Spleen (tissue), 11 donors: ENCODE results near the gene CCDC106. TPM values are rescaled to one million over a fixed set of nuclear protein-coding genes. Genes with fewer than 3 reads are reported as not detected.
A peak's percentile ranks its signal among the peaks of the same experiment; 100 is the strongest.

Source experiments
- DNase-seq: peaks from one replicate; pipeline ENCODE4 v3.0.0-alpha.2; 2020
- H3K27ac ChIP-seq, 8 donors: fragments of 200-600 bp; sonication (generic) in 7 of 8; 1 replicate in 4 of 8; 2 replicates in 4 of 8; pipeline versions ENCODE4 v1.5.0 to v1.8.0; 2016 to 2021; ENCODE audit warnings: inconsistent platforms in 4 of 8, mild to moderate bottlenecking in 4 of 8, moderate library complexity in 1 of 8
- H3K27me3 ChIP-seq, 7 donors: fragments of 200-600 bp; sonication (generic) in 6 of 7; replicated peaks in 1 of 7; 1 replicate in 4 of 7; 2 replicates in 3 of 7; pipeline versions ENCODE4 v1.5.0 to v1.8.0; 2016 to 2021; ENCODE audit warnings: inconsistent platforms in 3 of 7, mild to moderate bottlenecking in 1 of 7
- H3K36me3 ChIP-seq, 6 donors: fragments of 200-600 bp; sonication (generic) in 5 of 6; 1 replicate in 4 of 6; 2 replicates in 2 of 6; pipeline versions ENCODE4 v1.5.0 to v1.8.0; 2016 to 2021; ENCODE audit warnings: inconsistent platforms in 2 of 6
- H3K4me1 ChIP-seq, 6 donors: fragments of 200-600 bp; sonication (generic) in 5 of 6; 1 replicate in 3 of 6; 2 replicates in 3 of 6; pipeline versions ENCODE4 v1.5.0 to v1.8.0; 2016 to 2021; ENCODE audit warnings: inconsistent platforms in 3 of 6
- H3K4me3 ChIP-seq, 8 donors: fragments of 200-600 bp; sonication (generic) in 7 of 8; 1 replicate in 4 of 8; 2 replicates in 4 of 8; pipeline versions ENCODE4 v1.5.0 to v1.8.0; 2016 to 2021; ENCODE audit warnings: inconsistent platforms in 4 of 8, mild to moderate bottlenecking in 4 of 8, moderate library complexity in 2 of 8
- H3K9me3 ChIP-seq, 8 donors: fragments of 200-600 bp; sonication (generic) in 7 of 8; 1 replicate in 4 of 8; 2 replicates in 4 of 8; pipeline versions ENCODE4 v1.5.0 to v1.8.0; 2016 to 2021; ENCODE audit warnings: inconsistent platforms in 4 of 8
- CTCF ChIP-seq, 11 experiments: fragments of 200-600 bp in 7 of 11; fragments of 450-650 bp in 4 of 11; sonication (generic) in 4 of 11; IDR thresholded peaks in 8 of 11; conservative IDR thresholded peaks in 3 of 11; 1 replicate in 7 of 11; 2 replicates in 4 of 11; pipeline versions ENCODE4 v1.4.0 to v1.8.0; 2016 to 2021; ENCODE audit warnings: antibody characterized with exemption in 11 of 11, inconsistent platforms in 4 of 11, mild to moderate bottlenecking in 1 of 11
- POLR2A ChIP-seq, 3 donors: fragments of 450-650 bp; IDR thresholded peaks; one replicate each; pipeline ENCODE4 v1.5.1; 2017; ENCODE audit warnings: antibody characterized with exemption in 3 of 3, mild to moderate bottlenecking in 1 of 3
- POLR2AphosphoS5 ChIP-seq, 3 donors: sonication (generic); formaldehyde crosslinking; IDR thresholded peaks; one replicate each; pipeline ENCODE4 v1.5.1; 2017; ENCODE audit warnings: antibody characterized with exemption in 3 of 3
- WGBS, 5 donors: extraction: QIAGEN DNeasy Blood & Tissue Kit in 3 of 5; methylation state at CpG; one replicate each; pipeline versions ENCODE4 v1.1.5 to v1.1.7; 2013 to 2018; 5-methylcytosine and 5-hydroxymethylcytosine counted together
- intact Hi-C: fragments of 100-400 bp; cut with DNase I; formaldehyde crosslinking; loops from one replicate; pipeline ENCODE4 v1.15.0; 2023; ENCODE audit warnings: low total_unique reads
- polyA plus RNA-seq, 3 donors: library from polyadenylated mRNA; stranded (reverse); fragments of 200-250 nt; gene quantifications; one replicate each; pipeline ENCODE4 v1.2.1, GENCODE V29; 2013
- total RNA-seq, 7 donors: library from RNA; depleted of rRNA in 3 of 7; stranded (reverse); fragments of >200 nt in 3 of 7; fragmentation: NEBNext Ultra II Directional in 4 of 7; extraction: Animal tissue kit (Norgen Biotek cat#: 25700) in 4 of 7; gene quantifications; one replicate each; pipeline versions ENCODE4 v1.1.0 to v1.2.1, GENCODE V29; 2016 to 2021
- donor health status: healthy with polysubstance abuse.
- donor health status: DM: no; HTN: no; CAD: no; lungs with moderate emphysema.
- donor health status: DM: no; HTN: no; CAD: no.
- donor health status: Bipolar disorder and iron deficiency.
- donor health status: healthy.
- donor health status: DM: no; HTN: no; CAD: no.
- donor health status: DM: yes; HTN: yes; CAD: no.

CCDC106 gene
- total and polyA plus RNA-seq, 10 donors, result 11.9 to 40.1 (median 18.6) TPM

- WGBS, 5 donors, result 0 to 4% (median 2%) methylated on average over 10 to 65 of the region's 65 CpGs
- Histone ChIP-seq H3K27me3 (peaks cover 0 to 13% (median 0%) of the 10 kb centered on the region in 7 donors), H3K36me3 (peaks cover 0 to 28% (median 17%) of the 10 kb centered on the region in 6 donors), H3K27ac (peak overlapping the region; percentile 88 to 94 (median 92)), H3K4me1 (peaks cover 34 to 100% (median 86%) of the 10 kb centered on the region in 6 donors), H3K9me3 (no peaks in the 10 kb centered on the region), H3K4me3 (peak overlapping the region; percentile 61 to 96 (median 78))
- TF ChIP-seq POLR2A (IDR thresholded peaks at IDR 0.05), result no peak
- TF ChIP-seq POLR2AphosphoS5 (IDR thresholded peaks at IDR 0.05), result peak; percentile 51 to 80 (median 77)
- peak; percentile 88 for DNase-seq
- intact Hi-C loops, result no loop called here
Observed at GRCh38 chr19:55642153-55643002, 5.6 kb upstream of the CCDC106 start.

GRCh38 chr19:55643003-55643886 is 4.8 kb upstream of the CCDC106 start, which contains the start of gene ZNF581:
Gene ZNF581 (plus strand): TSS chr19:55643649. CDS start chr19:55644572, 923 bp downstream.
- intact Hi-C loops, result no loop called here
- Histone ChIP-seq H3K4me3 (peak within 1 kb of the TSS; percentile 61 to 96 (median 78)), H3K27me3 (peaks cover 0 to 16% (median 0%) of the 10 kb centered on the region in 7 donors), H3K27ac (peak within 1 kb of the TSS; percentile 88 to 94 (median 92)), H3K9me3 (no peaks in the 10 kb centered on the region), H3K36me3 (peaks cover 0 to 23% (median 15%) of the 10 kb centered on the region in 6 donors), H3K4me1 (peaks cover 33 to 100% (median 86%) of the 10 kb centered on the region in 6 donors)
- DNase-seq, result peak; percentile 94
- WGBS, 5 donors, result 0 to 3% (median 2%) methylated on average over 25 to 56 of the region's 56 CpGs
- TF ChIP-seq POLR2A (IDR thresholded peaks at IDR 0.05) (peak in 1 of 3 donors; percentile 36), CTCF (IDR thresholded peaks at IDR 0.05 in 8 of 11, conservative IDR thresholded peaks at IDR 0.05 in 3 of 11) (peak in 1 of 11 experiments; percentile 10), POLR2AphosphoS5 (IDR thresholded peaks at IDR 0.05) (peak; percentile 82 to 87 (median 85))

- Histone ChIP-seq H3K27me3 (peaks cover 0 to 21% (median 0%) of the 10 kb centered on the region in 7 donors), H3K36me3 (peaks cover 0 to 18% (median 13%) of the 10 kb centered on the region in 6 donors), H3K4me1 (peaks cover 38 to 100% (median 89%) of the 10 kb centered on the region in 6 donors), H3K4me3 (peak overlapping the region; percentile 61 to 96 (median 78)), H3K9me3 (no peaks in the 10 kb centered on the region), H3K27ac (peak overlapping the region; percentile 88 to 94 (median 92))
- no peak for DNase-seq
- WGBS, 5 donors, result 0 to 2% (median 1%) methylated on average over 14 to 15 of the region's 15 CpGs
- no peak for TF ChIP-seq CTCF (IDR thresholded peaks at IDR 0.05 in 8 of 11, conservative IDR thresholded peaks at IDR 0.05 in 3 of 11)
- no peak for TF ChIP-seq POLR2AphosphoS5 (IDR thresholded peaks at IDR 0.05)
- no peak for TF ChIP-seq POLR2A (IDR thresholded peaks at IDR 0.05)
- intact Hi-C loops, result no loop called here
Observed at GRCh38 chr19:55643887-55644176, 4.2 kb upstream of the CCDC106 start.

- Histone ChIP-seq H3K27me3 (peaks cover 0 to 21% (median 0%) of the 10 kb centered on the region in 7 donors), H3K4me1 (peaks cover 43 to 100% (median 90%) of the 10 kb centered on the region in 6 donors), H3K9me3 (no peaks in the 10 kb centered on the region), H3K27ac (peak overlapping the region in 7 of 8 donors; percentile 88 to 94 (median 92)), H3K36me3 (peaks cover 0 to 18% (median 13%) of the 10 kb centered on the region in 6 donors), H3K4me3 (peak overlapping the region; percentile 61 to 96 (median 78))
- no peak for DNase-seq
- intact Hi-C loops, result no loop called here
- WGBS, 5 donors, result 49 to 65% (median 53%) methylated on average over 12 of the region's 12 CpGs
- no peak for TF ChIP-seq CTCF (IDR thresholded peaks at IDR 0.05 in 8 of 11, conservative IDR thresholded peaks at IDR 0.05 in 3 of 11)
- TF ChIP-seq POLR2A (IDR thresholded peaks at IDR 0.05), result no peak
- TF ChIP-seq POLR2AphosphoS5 (IDR thresholded peaks at IDR 0.05), result no peak
Observed at GRCh38 chr19:55644191-55644833, 3.7 kb upstream of the CCDC106 start.
